Measurements from ENCODE around the gene NSUN7. TPM values are rescaled to one million over a fixed set of nuclear protein-coding genes. Genes with fewer than 3 reads are reported as not detected.

The NSUN7 gene
- total RNA-seq, 4 donors from 2014 or later, result 8.1 to 37.0 (median 17.3) TPM

- no peak for DNase-seq
- in situ Hi-C loops (cut with MboI; ENCODE audit: low pct_ligation_motif_present in 1 of 4, low pct_unique_long_range_greater_than_20kb in 1 of 4, low sequenced_read_pairs in 3 of 4), result loop anchor here in 2 of 4 donors (10.0 to 25.0 kb wide), 2 partner anchors 154 to 161 kb away; no protein-coding TSS in a partner anchor
- Histone ChIP-seq H3K4me3 (no peak overlapping the region), H3K36me3 (no peaks in the 10 kb centered on the region), H3K27me3 (no peaks in the 10 kb centered on the region), H3K9me3 (no peaks in the 10 kb centered on the region), H3K27ac (no peak overlapping the region), H3K4me1 (peaks cover 0 to 8% (median 3%) of the 10 kb centered on the region in 4 donors)
- intact Hi-C loops (cut with DNase I; ENCODE audit: low total_unique reads), result no loop called here
- WGBS, 2 donors (ENCODE audit: low coverage in 1 of 2), result 74 to 79% methylated on average over 5 to 7 of the region's 7 CpGs
- TF ChIP-seq POLR2A (IDR thresholded peaks at IDR 0.05), result no peak
- no peak for TF ChIP-seq EP300 (IDR thresholded peaks at IDR 0.05; ENCODE audit: low read depth)
- TF ChIP-seq, protein P1, sequence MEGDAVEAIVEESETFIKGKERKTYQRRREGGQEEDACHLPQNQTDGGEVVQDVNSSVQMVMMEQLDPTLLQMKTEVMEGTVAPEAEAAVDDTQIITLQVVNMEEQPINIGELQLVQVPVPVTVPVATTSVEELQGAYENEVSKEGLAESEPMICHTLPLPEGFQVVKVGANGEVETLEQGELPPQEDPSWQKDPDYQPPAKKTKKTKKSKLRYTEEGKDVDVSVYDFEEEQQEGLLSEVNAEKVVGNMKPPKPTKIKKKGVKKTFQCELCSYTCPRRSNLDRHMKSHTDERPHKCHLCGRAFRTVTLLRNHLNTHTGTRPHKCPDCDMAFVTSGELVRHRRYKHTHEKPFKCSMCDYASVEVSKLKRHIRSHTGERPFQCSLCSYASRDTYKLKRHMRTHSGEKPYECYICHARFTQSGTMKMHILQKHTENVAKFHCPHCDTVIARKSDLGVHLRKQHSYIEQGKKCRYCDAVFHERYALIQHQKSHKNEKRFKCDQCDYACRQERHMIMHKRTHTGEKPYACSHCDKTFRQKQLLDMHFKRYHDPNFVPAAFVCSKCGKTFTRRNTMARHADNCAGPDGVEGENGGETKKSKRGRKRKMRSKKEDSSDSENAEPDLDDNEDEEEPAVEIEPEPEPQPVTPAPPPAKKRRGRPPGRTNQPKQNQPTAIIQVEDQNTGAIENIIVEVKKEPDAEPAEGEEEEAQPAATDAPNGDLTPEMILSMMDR (IDR thresholded peaks at IDR 0.05), result no peak
- TF ChIP-seq POLR2AphosphoS5 (IDR thresholded peaks at IDR 0.05), result no peak
These were observed 16.0 kb upstream of the NSUN7 start for GRCh38 chr4:40733752-40734151.

DNA sequence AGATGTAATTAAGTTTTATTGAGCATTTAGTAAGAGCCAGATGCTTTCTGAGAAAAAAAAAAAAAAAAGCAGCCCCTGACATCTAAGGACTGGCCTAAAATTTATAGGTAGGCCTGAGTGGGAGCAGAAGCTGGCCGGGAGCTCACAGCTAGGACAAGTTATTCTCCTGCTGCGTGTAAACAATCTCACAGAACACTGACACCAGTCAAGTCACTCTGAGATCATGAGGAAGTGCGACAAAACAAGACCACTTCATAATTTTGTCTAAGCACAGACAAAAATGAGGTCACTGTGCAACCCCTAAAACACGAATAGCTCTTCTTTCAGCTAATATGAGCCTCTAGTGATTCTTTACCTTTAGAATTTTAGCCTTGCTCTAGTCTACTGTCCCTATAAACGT is 15.3 kb upstream of the NSUN7 start:
- no peak for TF ChIP-seq POLR2AphosphoS5 (IDR thresholded peaks at IDR 0.05)
- TF ChIP-seq EP300 (IDR thresholded peaks at IDR 0.05; ENCODE audit: low read depth), result no peak
- no peak for TF ChIP-seq POLR2A (IDR thresholded peaks at IDR 0.05)
- TF ChIP-seq, protein P1 (IDR thresholded peaks at IDR 0.05), result no peak
- Histone ChIP-seq H3K4me1 (peaks cover 0 to 8% (median 3%) of the 10 kb centered on the region in 4 donors), H3K27me3 (no peaks in the 10 kb centered on the region), H3K27ac (no peak overlapping the region), H3K36me3 (no peaks in the 10 kb centered on the region), H3K4me3 (no peak overlapping the region), H3K9me3 (no peaks in the 10 kb centered on the region)
- intact Hi-C loops (cut with DNase I; ENCODE audit: low total_unique reads), result no loop called here
- in situ Hi-C loops (cut with MboI; ENCODE audit: low pct_ligation_motif_present in 1 of 4, low pct_unique_long_range_greater_than_20kb in 1 of 4, low sequenced_read_pairs in 3 of 4), result loop anchor here in 2 of 4 donors (10.0 to 25.0 kb wide), 2 partner anchors 153 to 160 kb away; no protein-coding TSS in a partner anchor
- DNase-seq, result no peak
- WGBS, 2 donors (ENCODE audit: low coverage in 1 of 2), result 72 to 89% methylated on average over 5 of the region's 5 CpGs

DNA sequence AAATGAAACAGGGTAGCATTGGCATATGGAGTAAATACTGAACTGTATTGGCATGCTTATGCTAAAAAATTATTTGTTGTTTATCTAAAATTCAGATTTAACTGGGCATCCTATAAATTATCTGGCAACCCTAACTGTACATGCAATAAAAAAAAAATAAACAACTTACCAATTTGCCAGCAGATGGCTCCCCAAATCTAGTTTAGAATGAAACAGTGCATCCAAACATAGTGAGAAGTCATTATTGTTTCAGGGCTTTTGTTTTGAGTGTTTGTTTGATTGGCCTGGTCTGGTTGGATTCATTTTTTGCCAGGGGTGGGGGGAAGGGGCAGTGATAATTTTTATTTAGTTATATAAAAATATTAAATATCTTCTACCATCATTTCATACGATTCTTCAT is 12.8 kb upstream of the NSUN7 start:
- no peaks in the 10 kb centered on the region for H3K27me3 ChIP-seq
- WGBS, 2 donors (ENCODE audit: low coverage in 1 of 2), result 73 to 88% methylated on average over 1 of the region's 1 CpG
- no peak overlapping the region for H3K27ac ChIP-seq
- intact Hi-C loops (cut with DNase I; ENCODE audit: low total_unique reads) (no loop called here), in situ Hi-C loops (cut with MboI; ENCODE audit: low pct_ligation_motif_present in 1 of 4, low pct_unique_long_range_greater_than_20kb in 1 of 4, low sequenced_read_pairs in 3 of 4) (loop anchor here in 2 of 4 donors (10.0 to 25.0 kb wide), 2 partner anchors 150 to 158 kb away; no protein-coding TSS in a partner anchor)
- no peaks in the 10 kb centered on the region for H3K36me3 ChIP-seq
- peaks cover 0 to 3% (median under 1%) of the 10 kb centered on the region in 4 donors for H3K4me1 ChIP-seq
- no peak for TF ChIP-seq POLR2AphosphoS5 (IDR thresholded peaks at IDR 0.05)
- TF ChIP-seq, protein P1 (IDR thresholded peaks at IDR 0.05), result peak in 4 of 5 experiments; percentile 22 to 35 (median 28)
- H3K4me3 ChIP-seq, result no peak overlapping the region
- no peaks in the 10 kb centered on the region for H3K9me3 ChIP-seq
- DNase-seq, result no peak

- no peaks in the 10 kb centered on the region for H3K27me3 ChIP-seq
- H3K4me3 ChIP-seq, result no peak overlapping the region
- H3K36me3 ChIP-seq, result no peaks in the 10 kb centered on the region
- no peak for DNase-seq
- intact Hi-C loops (cut with DNase I; ENCODE audit: low total_unique reads) (no loop called here), in situ Hi-C loops (cut with MboI; ENCODE audit: low pct_ligation_motif_present in 1 of 4, low pct_unique_long_range_greater_than_20kb in 1 of 4, low sequenced_read_pairs in 3 of 4) (loop anchor here in 2 of 4 donors (10.0 to 25.0 kb wide), 2 partner anchors 149 to 157 kb away; no protein-coding TSS in a partner anchor)
- TF ChIP-seq POLR2AphosphoS5 (IDR thresholded peaks at IDR 0.05) (no peak), POLR2A (IDR thresholded peaks at IDR 0.05) (no peak), EP300 (IDR thresholded peaks at IDR 0.05; ENCODE audit: low read depth) (no peak)
- TF ChIP-seq, protein P1 (IDR thresholded peaks at IDR 0.05), result no peak
- WGBS, 2 donors (ENCODE audit: low coverage in 1 of 2), result 81 to 83% methylated on average over 1 to 2 of the region's 2 CpGs
- H3K4me1 ChIP-seq, result no peaks in the 10 kb centered on the region
- no peak overlapping the region for H3K27ac ChIP-seq
- no peaks in the 10 kb centered on the region for H3K9me3 ChIP-seq
These were observed 11.9 kb upstream of the NSUN7 start for GRCh38 chr4:40737879-40738278.

All from transverse colon (tissue), 4 donors.